ENCODE data around the gene ANXA2.
A peak's percentile ranks its signal among the peaks of the same experiment; 100 is the strongest.

The ANXA2 gene

GRCh38 chr15:60363903-60364611 is 33.7 kb downstream of the ANXA2 start:
- DNase-seq = no peak

- DNase-seq = no peak
Measured at GRCh38 chr15:60363087-60363549, 34.7 kb downstream of the ANXA2 start.

GRCh38 chr15:60362321-60363086 is 35.3 kb downstream of the ANXA2 start:
- DNase-seq = peak; percentile 58

- peak; percentile 55 for DNase-seq
Measured at GRCh38 chr15:60359738-60360137, 38.0 kb downstream of the ANXA2 start.

- no peak for DNase-seq
Measured at GRCh38 chr15:60358935-60359682, 38.7 kb downstream of the ANXA2 start.

- no peak for DNase-seq
Measured at GRCh38 chr15:60356832-60357231, 41.0 kb downstream of the ANXA2 start.

GRCh38 chr15:60355148-60355857 is 42.5 kb downstream of the ANXA2 start:
- DNase-seq = no peak

- no peak for DNase-seq
Measured at GRCh38 chr15:60353245-60353920, 44.4 kb downstream of the ANXA2 start.

GRCh38 chr15:60352525-60352924 is 45.3 kb downstream of the ANXA2 start:
- no peak for DNase-seq

- no peak for DNase-seq
Measured at GRCh38 chr15:60351066-60351465, 46.7 kb downstream of the ANXA2 start.

- DNase-seq = no peak
Measured at GRCh38 chr15:60350108-60350507, 47.7 kb downstream of the ANXA2 start.

- no peak for DNase-seq
Measured at GRCh38 chr15:60349589-60349988, 48.2 kb downstream of the ANXA2 start.

GRCh38 chr15:60347480-60348049 is 50.2 kb downstream of the ANXA2 start:
- no peak for DNase-seq

GRCh38 chr15:60346653-60347052 is 51.1 kb downstream of the ANXA2 start:
- no peak for DNase-seq

GRCh38 chr15:60346077-60346476 is 51.7 kb downstream of the ANXA2 start:
- no peak for DNase-seq

- DNase-seq = no peak
Measured at GRCh38 chr15:60345598-60345997, 52.2 kb downstream of the ANXA2 start.

GRCh38 chr15:60344987-60345386 is 52.8 kb downstream of the ANXA2 start:
- no peak for DNase-seq

GRCh38 chr15:60344461-60344860 is 53.3 kb downstream of the ANXA2 start:
- no peak for DNase-seq

- no peak for DNase-seq
Measured at GRCh38 chr15:60343221-60343970, 54.4 kb downstream of the ANXA2 start.

GRCh38 chr15:60340207-60340921 is 57.4 kb downstream of the ANXA2 start:
- DNase-seq = no peak

- DNase-seq = no peak
Measured at GRCh38 chr15:60339236-60339635, 58.5 kb downstream of the ANXA2 start.

Data from stimulated activated CD4-positive, alpha-beta T cell treated with anti-CD3 and anti-CD28 coated beads, Interleukin-4, amount 100 ng/mL, for 24 hours (primary cell).